HepG2 (cell line): ENCODE data around the gene LCK. TPM values are rescaled to one million over a fixed set of nuclear protein-coding genes. Genes with fewer than 3 reads are reported as not detected.
A peak's percentile ranks its signal among the peaks of the same experiment; 100 is the strongest.

Experiments
- BORCS8-MEF2B ChIP-seq: sonication (generic); formaldehyde crosslinking; IDR thresholded peaks from 2 replicates; pipeline ENCODE4 v1.8.0; 2022; ENCODE audit warnings: mild to moderate bottlenecking, missing genetic modification reagents
- CCDC6 ChIP-seq: sonication (generic); formaldehyde crosslinking; IDR thresholded peaks from 2 replicates; pipeline ENCODE4 v1.8.1; 2022; ENCODE audit warnings: mild to moderate bottlenecking, missing genetic modification reagents, moderate library complexity
- ELF1 ChIP-seq: sonication (generic); formaldehyde crosslinking; IDR thresholded peaks from 2 replicates; pipeline ENCODE4 v1.4.0; 2020; ENCODE audit warnings: missing genetic modification reagents
- HNF4A ChIP-seq: sonication (generic); formaldehyde crosslinking; IDR thresholded peaks from 2 replicates; pipeline ENCODE4 v1.4.0; 2020; ENCODE audit warnings: missing genetic modification reagents
- MEIS1 ChIP-seq: sonication (generic); formaldehyde crosslinking; IDR thresholded peaks from 2 replicates; pipeline ENCODE4 v1.9.0; 2021; ENCODE audit warnings: mild to moderate bottlenecking, missing genetic modification reagents, moderate library complexity, borderline replicate concordance
- MEIS2 ChIP-seq: sonication (generic); formaldehyde crosslinking; IDR thresholded peaks from 2 replicates; pipeline ENCODE4 v1.9.0; 2021; ENCODE audit warnings: mild to moderate bottlenecking, missing genetic modification reagents
- MXD4 ChIP-seq: IDR thresholded peaks from 2 replicates; pipeline ENCODE4 v1.6.1; 2016; ENCODE audit warnings: mild to moderate bottlenecking, missing biosample characterization, missing genetic modification reagents
- NRL ChIP-seq: sonication (generic); formaldehyde crosslinking; IDR thresholded peaks from 2 replicates; pipeline ENCODE4 v1.5.0; 2020; ENCODE audit warnings: missing genetic modification reagents, mild to moderate bottlenecking, moderate library complexity, borderline replicate concordance
- RFX1 ChIP-seq: fragments of 450-650 bp; IDR thresholded peaks from 2 replicates; pipeline ENCODE4 v1.6.1; 2017
- SMC3 ChIP-seq: IDR thresholded peaks from 2 replicates; pipeline ENCODE4 v1.6.1; 2011; ENCODE audit warnings: low read length, improper control_type of control experiment
- TGIF2 ChIP-seq: IDR thresholded peaks from 2 replicates; pipeline ENCODE4 v1.6.1; 2016; ENCODE audit warnings: control low read depth, missing compliant biosample characterization
- YEATS2 ChIP-seq: sonication (generic); formaldehyde crosslinking; IDR thresholded peaks from 2 replicates; pipeline ENCODE4 v1.4.0; 2020; ENCODE audit warnings: missing genetic modification reagents, borderline replicate concordance
- ZC3H13 ChIP-seq: sonication (generic); formaldehyde crosslinking; IDR thresholded peaks from 2 replicates; pipeline ENCODE4 v1.8.1; 2023; ENCODE audit warnings: mild to moderate bottlenecking, missing genetic modification reagents, moderate library complexity
- ZNF317 ChIP-seq: sonication (generic); formaldehyde crosslinking; IDR thresholded peaks from 2 replicates; pipeline ENCODE4 v1.5.0; 2020; ENCODE audit warnings: mild to moderate bottlenecking, missing genetic modification reagents
- ZNF326 ChIP-seq: sonication (generic); formaldehyde crosslinking; IDR thresholded peaks from 2 replicates; pipeline ENCODE4 v1.4.0; 2020; ENCODE audit warnings: missing genetic modification reagents, borderline replicate concordance
- ZNF552 ChIP-seq: sonication (generic); formaldehyde crosslinking; IDR thresholded peaks from 2 replicates; pipeline ENCODE4 v1.9.0; 2022; ENCODE audit warnings: missing genetic modification reagents, mild to moderate bottlenecking, borderline replicate concordance
- ZNF556 ChIP-seq: sonication (generic); formaldehyde crosslinking; IDR thresholded peaks from 2 replicates; pipeline ENCODE4 v1.4.0; 2020; ENCODE audit warnings: mild to moderate bottlenecking, missing genetic modification reagents, borderline replicate concordance
- ZNF724P ChIP-seq: sonication (generic); formaldehyde crosslinking; IDR thresholded peaks from 2 replicates; pipeline ENCODE4 v1.8.0; 2022; ENCODE audit warnings: missing genetic modification reagents, borderline replicate concordance
- polyA plus RNA-seq, 8 experiments: library from polyadenylated mRNA; depleted of rRNA in 3 of 8; stranded (reverse) in 7 of 8; unstranded in 1 of 8; fragments of >200 nt; fragmentation: Illumina TruSeq in 4 of 8; extraction: Trizol in 4 of 8; gene quantifications; 2 replicates each; pipeline versions ENCODE4 v1.2.1 to v1.2.3, GENCODE V29; 2011 to 2016; ENCODE audit warnings: low read depth in 4 of 8, missing spikeins in 1 of 8, mixed read lengths in 1 of 8; ENCODE audit not compliant: insufficient read depth in 1 of 8
- total RNA-seq, 5 experiments: library from RNA; depleted of rRNA; stranded (reverse); fragments of >200 nt; fragmentation: Illumina TruSeq; extraction: Trizol; gene quantifications; 2 replicates each; pipeline ENCODE4 v1.2.3, GENCODE V29; 2016; ENCODE audit warnings: low read depth in 1 of 5
- TF ChIP-seq, protein P1 (sequence below): sonication (generic); formaldehyde crosslinking; IDR thresholded peaks from 2 replicates; pipeline ENCODE4 v1.4.0; 2020; ENCODE audit warnings: missing genetic modification reagents, low read depth, mild to moderate bottlenecking, borderline replicate concordance
- TF ChIP-seq, protein P2 (sequence below): IDR thresholded peaks from 2 replicates; pipeline ENCODE4 v1.6.1; 2018; ENCODE audit warnings: missing genetic modification reagents
- TF ChIP-seq, protein P3 (sequence below): sonication (generic); formaldehyde crosslinking; IDR thresholded peaks from 2 replicates; pipeline ENCODE4 v1.4.0; 2020; ENCODE audit warnings: missing genetic modification reagents, borderline replicate concordance

LCK gene
- total and polyA plus RNA-seq, 2 of the 13 experiments (the other 11 are each of a cell fraction or from before 2014, with no cell fraction given), result 0.93 to 1.8 TPM

- TF ChIP-seq TGIF2 (CRISPR knock-in tag), result peak; percentile 57; the same call in 1 of the 2 replicates
- TF ChIP-seq, protein P1, sequence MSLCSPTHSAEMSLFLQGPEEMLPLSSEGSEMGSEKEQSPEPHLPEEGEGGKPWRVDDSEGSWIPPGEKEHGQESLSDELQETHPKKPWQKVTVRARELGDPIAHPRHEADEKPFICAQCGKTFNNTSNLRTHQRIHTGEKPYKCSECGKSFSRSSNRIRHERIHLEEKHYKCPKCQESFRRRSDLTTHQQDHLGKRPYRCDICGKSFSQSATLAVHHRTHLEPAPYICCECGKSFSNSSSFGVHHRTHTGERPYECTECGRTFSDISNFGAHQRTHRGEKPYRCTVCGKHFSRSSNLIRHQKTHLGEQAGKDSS (CRISPR knock-in tag), result 0 out of 2 replicates have a peak, but pooled peaks have one; percentile 20
- no peak for TF ChIP-seq BORCS8-MEF2B (CRISPR knock-in tag)
- TF ChIP-seq ZNF724P (CRISPR knock-in tag), result 0 out of 2 replicates have a peak, but pooled peaks have one; percentile 47
- TF ChIP-seq, protein P2, sequence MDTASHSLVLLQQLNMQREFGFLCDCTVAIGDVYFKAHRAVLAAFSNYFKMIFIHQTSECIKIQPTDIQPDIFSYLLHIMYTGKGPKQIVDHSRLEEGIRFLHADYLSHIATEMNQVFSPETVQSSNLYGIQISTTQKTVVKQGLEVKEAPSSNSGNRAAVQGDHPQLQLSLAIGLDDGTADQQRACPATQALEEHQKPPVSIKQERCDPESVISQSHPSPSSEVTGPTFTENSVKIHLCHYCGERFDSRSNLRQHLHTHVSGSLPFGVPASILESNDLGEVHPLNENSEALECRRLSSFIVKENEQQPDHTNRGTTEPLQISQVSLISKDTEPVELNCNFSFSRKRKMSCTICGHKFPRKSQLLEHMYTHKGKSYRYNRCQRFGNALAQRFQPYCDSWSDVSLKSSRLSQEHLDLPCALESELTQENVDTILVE (CRISPR knock-in tag), result no peak
- TF ChIP-seq RFX1, result peak; percentile 90
- peak; percentile 40 for TF ChIP-seq NRL (CRISPR knock-in tag)
- TF ChIP-seq ZC3H13 (CRISPR knock-in tag), result 0 out of 2 replicates have a peak, but pooled peaks have one; percentile 28
- no peak for TF ChIP-seq CCDC6 (CRISPR knock-in tag)
- TF ChIP-seq ZNF326, result no peak
- TF ChIP-seq SMC3, result no peak
- TF ChIP-seq ELF1, result peak; percentile 96
- no peak for TF ChIP-seq MEIS2 (CRISPR knock-in tag)
- TF ChIP-seq ZNF552 (CRISPR knock-in tag), result 0 out of 2 replicates have a peak, but pooled peaks have one; percentile 32
- TF ChIP-seq MEIS1 (CRISPR knock-in tag), result 0 out of 2 replicates have a peak, but pooled peaks have one; percentile 26
- 0 out of 2 replicates have a peak, but pooled peaks have one; percentile 4 for TF ChIP-seq HNF4A (CRISPR knock-in tag)
- TF ChIP-seq MXD4 (CRISPR knock-in tag), result peak; percentile 36
- peak; percentile 71; the same call in 1 of the 2 replicates for TF ChIP-seq ZNF317 (CRISPR knock-in tag)
- TF ChIP-seq, protein P3, sequence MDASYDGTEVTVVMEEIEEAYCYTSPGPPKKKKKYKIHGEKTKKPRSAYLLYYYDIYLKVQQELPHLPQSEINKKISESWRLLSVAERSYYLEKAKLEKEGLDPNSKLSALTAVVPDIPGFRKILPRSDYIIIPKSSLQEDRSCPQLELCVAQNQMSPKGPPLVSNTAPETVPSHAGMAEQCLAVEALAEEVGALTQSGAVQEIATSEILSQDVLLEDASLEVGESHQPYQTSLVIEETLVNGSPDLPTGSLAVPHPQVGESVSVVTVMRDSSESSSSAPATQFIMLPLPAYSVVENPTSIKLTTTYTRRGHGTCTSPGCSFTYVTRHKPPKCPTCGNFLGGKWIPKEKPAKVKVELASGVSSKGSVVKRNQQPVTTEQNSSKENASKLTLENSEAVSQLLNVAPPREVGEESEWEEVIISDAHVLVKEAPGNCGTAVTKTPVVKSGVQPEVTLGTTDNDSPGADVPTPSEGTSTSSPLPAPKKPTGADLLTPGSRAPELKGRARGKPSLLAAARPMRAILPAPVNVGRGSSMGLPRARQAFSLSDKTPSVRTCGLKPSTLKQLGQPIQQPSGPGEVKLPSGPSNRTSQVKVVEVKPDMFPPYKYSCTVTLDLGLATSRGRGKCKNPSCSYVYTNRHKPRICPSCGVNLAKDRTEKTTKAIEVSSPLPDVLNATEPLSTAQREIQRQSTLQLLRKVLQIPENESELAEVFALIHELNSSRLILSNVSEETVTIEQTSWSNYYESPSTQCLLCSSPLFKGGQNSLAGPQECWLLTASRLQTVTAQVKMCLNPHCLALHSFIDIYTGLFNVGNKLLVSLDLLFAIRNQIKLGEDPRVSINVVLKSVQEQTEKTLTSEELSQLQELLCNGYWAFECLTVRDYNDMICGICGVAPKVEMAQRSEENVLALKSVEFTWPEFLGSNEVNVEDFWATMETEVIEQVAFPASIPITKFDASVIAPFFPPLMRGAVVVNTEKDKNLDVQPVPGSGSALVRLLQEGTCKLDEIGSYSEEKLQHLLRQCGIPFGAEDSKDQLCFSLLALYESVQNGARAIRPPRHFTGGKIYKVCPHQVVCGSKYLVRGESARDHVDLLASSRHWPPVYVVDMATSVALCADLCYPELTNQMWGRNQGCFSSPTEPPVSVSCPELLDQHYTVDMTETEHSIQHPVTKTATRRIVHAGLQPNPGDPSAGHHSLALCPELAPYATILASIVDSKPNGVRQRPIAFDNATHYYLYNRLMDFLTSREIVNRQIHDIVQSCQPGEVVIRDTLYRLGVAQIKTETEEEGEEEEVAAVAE (CRISPR knock-in tag), result 0 out of 2 replicates have a peak, but pooled peaks have one; percentile 45
- TF ChIP-seq YEATS2, result peak; percentile 57; the same call in 1 of the 2 replicates
- TF ChIP-seq ZNF556, result peak; percentile 66; the same call in 1 of the 2 replicates
Observed at GRCh38 chr1:32221980-32222755, 28.9 kb upstream of the LCK start, which contains the start of the genes EIF3I and TMEM234 (continued).
